Ramos (cell line): ENCODE results near the gene TENM3.

Experiments
- in situ Hi-C: fragments of 300-500 bp; cut with MboI; formaldehyde crosslinking; loops from one replicate; pipeline ENCODE4 v1.14.3; 2022; ENCODE audit warnings: low sequenced_read_pairs; ENCODE audit not compliant: unreplicated experiment

TENM3 gene

DNA sequence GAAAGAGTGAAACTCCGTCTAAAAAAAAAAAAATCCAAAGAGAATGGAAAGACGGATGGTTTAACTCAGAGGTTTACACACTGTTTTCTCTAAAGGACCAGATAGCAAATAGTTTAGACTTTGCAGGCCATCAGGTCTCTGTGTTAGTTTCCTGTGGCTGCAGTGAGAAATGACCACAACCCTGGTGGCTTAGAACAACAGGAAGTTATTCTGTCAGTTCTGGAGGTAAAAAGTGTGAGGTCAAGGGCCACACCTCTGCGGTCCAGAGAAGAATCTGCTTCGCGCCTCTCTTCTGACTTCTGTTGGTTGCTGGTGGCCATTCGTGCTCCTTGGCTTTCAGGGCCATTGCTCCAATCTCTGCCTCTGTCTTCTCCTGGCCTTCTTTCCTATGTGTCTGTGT lies 76.9 kb downstream of the TENM3 start:
- in situ Hi-C loops, result no loop called here

DNA sequence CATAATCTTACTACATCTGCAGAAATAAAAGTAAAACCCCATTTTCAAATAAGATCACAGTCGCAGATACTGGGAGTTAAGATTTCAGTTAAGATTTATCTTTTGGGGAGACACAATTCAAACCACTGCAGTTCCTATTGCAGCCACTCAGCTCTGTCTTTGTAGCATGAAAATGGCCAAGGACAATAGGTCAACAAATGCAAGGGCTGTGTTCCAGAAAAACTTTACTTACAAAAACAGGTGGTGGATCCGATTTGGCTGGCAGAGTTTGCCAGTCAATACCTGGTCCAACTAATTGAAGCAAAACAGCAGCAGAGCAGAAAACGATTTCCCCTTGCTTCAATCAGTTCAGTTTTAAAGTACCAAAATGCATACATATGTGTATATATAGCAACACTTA lies 77.4 kb downstream of the TENM3 start:
- in situ Hi-C loops, result no loop called here

DNA sequence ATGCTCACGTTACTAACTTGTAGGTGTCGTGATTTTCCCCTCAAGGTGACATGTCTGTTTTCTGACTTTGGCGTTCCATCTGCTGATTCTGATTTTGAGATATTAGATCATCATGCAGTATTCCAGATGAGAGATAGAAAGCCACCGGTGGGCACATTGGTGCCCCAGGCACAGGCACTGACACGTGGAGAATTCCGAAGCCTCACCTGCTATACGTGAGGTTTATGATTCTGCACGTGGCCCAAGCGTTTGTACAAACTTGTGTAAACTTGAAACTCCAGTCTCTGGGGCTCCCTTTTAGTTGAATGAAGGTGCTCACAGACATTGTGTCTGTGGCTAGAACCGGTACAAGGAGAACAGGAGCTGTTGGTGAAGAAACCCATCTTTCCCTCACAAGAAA lies 81.1 kb downstream of the TENM3 start:
- in situ Hi-C loops, result no loop called here

DNA sequence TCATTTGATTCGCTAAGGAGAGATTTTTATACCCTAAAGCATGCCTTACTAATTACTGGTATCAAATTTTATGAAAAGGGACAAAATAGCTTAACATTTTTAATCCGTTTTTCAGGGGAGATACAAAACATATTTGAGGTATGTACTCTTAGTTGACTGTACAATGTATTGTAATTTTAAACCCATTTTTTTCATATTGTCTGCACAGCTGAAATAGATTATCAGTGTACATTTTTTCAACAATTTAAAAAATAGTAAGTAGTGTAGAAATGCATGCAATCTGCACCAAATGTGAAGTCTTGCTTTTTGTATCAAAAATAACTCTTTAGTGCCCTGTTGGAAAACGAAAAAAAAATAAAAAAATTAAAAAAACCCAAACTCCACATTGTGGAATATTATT lies 82.2 kb downstream of the TENM3 start:
- in situ Hi-C loops, result no loop called here

DNA sequence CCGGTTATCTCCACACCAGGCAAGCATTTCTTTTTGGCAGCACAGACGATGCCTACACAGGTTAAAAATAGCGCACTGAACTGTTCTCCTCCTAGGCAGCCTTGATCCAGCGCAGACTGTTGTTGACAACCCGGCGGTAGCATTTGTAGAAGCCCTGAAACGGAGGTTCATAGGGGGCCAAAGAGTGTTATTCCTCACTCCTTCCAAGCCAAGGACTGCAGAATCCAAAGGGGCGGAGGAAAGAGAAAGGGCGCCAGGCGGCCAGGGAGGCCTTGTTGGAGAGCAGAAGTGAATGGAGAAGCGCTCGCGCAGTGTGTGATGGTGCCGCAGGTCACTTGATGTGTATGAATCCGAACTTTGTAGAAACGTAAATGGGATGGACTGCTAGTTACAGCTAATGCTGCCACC lies 82.7 kb downstream of the TENM3 start:
- in situ Hi-C loops, result no loop called here

DNA sequence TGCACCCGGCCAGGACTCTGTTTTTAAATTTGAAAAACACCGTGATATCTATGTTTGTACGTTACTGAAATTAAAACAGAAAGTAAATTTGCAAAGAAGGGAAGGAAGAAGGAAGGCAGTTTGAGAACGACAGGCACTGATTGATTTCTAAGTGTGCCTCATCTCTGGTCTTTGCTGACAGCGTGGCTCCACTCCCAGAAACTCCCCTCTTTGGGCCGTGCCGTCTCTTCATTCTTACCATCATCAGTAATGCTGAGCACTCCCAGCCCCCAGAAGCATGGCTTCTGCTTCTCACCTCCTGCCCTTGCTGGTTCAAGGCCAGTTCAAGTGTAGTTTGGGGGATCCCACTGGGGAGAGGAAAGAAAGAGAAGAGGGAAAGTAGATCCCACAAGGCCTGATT lies 85.3 kb downstream of the TENM3 start:
- in situ Hi-C loops, result no loop called here

DNA sequence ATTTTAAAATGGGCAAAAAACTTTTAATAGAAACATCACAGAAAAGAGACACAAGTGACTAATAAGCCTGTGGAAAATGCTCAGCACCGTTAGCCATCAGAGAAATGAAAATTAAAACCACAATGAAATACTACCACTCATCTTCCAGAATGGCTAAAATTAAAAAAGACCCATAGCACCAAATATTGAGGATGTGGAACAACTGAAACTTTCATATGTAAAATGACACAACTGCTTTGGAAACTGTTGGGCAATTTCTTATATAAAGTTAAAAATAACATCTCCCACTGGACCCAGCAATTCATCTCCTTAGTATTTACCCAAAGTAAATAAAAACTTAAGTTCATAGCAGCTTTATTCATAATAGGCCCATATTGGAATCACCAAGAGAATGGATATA lies 94.2 kb downstream of the TENM3 start:
- in situ Hi-C loops, result no loop called here

DNA sequence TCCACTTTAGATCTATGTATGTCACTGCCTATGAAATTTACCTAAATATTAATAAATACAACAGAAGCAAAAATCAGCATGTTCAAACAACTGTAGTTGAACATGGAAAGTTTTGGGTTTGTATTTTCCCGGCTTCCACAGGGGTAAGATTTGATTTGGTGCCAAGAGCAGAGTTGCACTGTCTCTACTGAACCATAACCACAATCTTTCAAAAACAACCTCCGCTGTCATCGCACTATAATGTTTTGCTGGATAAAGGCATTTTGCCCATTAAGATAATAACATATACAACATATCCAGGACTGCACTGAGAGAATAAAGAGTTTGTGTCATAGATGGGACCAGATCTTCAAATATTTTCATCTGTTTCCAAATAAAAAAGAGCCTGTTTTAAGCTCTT lies 94.9 kb downstream of the TENM3 start:
- in situ Hi-C loops, result no loop called here

DNA sequence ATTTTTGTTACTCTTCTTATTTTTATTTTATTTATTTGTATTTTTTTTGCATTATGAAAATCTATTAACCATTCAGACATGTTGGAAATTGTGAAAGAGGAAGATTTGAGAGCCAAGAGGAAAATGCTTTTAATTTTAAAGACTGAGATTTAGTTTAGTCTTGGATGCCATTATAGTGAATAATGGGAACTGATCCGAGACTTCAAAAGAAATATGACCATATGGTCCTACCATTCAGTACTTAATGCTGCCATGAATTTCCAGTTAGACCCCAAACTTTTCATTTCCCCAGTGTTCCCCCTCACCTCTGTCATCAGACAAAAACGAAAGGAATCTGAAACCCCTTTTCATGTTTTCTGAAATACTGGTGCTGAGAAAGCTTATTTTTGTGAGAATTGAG lies 95.5 kb downstream of the TENM3 start:
- in situ Hi-C loops, result no loop called here

DNA sequence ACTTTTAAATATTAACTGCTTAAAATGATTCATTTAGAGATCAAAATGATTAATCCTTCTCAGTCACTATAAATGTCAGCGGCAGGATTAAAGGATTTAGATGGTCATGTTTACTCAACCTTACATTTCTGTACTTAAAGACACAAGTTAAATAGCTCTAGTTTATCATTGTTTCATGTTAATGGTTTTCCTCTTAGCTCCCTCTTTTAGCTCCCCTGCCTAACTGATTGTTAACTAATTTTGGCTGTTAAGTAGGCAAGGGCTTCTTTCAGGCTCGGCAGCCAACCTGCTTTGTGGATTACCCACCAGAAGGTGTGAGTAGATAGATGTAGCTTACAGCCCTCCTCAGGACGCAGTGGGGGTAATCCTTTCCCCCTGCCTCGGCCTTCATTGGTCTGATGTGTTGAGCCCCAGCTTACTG lies 96.0 kb downstream of the TENM3 start:
- in situ Hi-C loops, result no loop called here

DNA sequence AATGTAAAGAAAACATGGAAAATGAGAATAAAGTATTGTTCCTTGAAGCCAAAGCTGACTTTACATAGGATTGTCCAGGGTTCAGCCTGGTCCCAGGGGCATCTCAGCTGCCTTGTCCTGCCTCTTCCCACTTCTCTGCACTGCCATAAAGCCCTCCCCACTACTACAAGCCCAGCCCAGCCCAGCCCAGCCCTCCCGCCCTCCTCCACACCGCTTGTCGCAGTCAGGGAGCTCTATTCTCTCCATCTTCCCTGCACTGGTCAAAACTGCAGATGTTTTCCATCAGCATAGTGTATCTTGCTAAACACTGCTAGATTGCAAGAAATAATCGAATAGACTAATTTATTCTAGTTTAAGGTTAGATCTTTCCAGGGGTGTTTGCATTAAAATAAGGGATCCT lies 100.3 kb downstream of the TENM3 start:
- in situ Hi-C loops, result no loop called here

DNA sequence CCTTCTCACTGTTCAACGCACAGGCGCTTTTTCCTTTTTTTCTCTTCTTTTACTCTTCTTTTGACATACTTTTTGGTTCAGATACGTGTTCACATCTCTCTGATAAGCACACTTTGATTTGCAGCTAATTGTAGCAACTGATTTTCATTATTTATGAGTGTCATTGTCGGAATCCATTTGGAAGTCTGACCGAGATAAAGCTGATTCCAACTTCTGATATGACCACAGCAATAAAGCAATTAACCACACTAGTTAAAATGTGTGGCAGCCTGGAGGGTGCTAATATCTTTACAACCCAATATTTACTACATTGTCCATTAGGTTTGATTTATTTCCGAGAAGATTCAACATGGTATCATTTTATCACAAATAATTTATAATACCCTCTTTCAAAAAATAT lies 101.8 kb downstream of the TENM3 start:
- in situ Hi-C loops, result no loop called here

DNA sequence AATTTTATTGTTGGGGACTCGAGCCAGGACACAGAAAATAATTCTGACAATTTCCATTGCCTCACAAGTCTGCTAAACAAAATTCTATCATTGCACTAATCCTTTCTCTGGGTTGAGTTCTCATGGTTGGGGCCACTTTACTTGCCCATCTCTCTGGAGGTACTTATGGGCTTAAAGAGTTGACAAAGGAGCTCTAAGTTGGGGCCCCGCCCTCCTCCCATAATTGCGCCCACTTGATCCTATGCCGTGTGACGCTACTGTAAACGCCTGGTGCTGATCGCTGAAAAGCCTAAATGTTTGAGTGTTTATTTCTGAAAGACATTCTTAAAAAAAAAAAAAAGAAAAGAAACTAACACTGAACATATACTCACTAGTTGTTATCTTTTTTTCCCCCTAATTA lies 103.0 kb downstream of the TENM3 start:
- in situ Hi-C loops, result no loop called here

DNA sequence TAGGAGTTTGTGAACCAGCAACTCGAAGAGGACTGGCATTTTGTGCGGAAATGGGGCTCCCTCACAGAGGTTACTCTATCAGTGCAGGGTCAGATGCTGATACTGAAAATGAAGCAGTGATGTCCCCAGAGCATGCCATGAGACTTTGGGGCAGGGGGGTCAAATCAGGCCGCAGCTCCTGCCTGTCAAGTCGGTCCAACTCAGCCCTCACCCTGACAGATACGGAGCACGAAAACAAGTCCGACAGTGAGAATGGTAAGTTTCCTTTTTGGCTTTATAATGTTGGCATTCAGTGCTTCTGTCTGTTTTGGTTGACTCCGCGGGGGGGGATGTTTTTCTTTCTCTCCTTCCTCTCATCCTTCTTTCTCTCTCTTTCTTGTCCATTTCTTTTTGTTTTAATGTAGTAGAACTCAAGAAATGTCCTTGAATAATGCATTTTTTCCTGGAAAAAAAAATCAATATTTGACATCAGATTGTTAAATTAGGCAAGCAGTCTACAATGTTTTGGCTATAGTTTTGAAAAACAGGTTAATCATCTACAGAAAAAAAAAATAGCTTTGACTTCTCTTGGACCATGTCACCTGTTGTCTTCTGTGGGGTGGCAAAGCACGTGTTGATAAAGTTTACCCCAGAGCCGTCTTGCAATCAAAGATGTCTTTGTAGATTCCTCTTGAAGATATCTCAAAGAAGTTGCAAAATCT lies 103.6 kb downstream of the TENM3 start:
- in situ Hi-C loops, result no loop called here

DNA sequence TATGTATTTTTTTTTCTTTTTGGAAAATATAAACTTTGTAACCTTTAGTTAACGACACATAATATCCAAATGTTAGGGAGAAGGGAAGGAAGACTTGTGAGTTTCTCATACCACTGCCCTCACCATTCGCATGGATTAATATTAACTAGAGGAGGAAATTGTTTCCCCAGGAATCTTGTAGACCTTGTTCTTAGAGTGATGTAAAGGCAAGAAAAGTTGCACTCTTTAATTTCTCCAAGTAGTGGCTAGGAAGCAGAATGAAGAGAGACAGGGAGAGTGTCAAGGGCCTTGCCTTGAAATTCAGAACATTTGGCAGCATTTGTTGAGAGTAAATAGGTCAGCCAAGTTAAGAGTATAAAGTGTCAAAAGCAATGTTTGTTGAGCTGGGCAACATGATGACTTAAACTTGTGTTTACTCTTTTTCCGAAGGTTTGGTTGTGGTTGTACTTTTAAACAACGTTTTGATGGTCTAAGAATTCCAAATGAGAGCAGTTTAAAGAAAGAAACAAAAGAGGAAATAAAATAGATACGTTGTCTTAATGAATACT lies 105.7 kb downstream of the TENM3 start:
- in situ Hi-C loops, result no loop called here

DNA sequence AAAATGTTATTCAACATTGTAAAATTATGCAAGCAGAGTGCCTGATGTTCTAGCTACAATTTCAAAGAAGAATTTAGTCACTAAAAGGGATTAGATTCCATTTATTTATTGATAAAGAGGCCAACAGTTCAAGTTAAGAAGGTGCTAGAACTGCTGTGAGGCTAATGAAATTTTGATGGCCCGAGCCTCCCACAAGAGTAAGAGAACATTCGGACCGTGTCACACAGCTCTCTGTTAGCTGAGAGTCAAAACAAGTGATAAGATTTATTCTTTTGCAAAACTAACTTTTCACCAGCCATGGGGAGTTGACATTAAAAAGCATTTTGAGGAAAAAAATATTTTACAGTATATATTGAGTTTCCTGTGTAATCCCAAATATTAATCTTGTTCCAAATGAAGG lies 106.8 kb downstream of the TENM3 start:
- in situ Hi-C loops, result no loop called here

DNA sequence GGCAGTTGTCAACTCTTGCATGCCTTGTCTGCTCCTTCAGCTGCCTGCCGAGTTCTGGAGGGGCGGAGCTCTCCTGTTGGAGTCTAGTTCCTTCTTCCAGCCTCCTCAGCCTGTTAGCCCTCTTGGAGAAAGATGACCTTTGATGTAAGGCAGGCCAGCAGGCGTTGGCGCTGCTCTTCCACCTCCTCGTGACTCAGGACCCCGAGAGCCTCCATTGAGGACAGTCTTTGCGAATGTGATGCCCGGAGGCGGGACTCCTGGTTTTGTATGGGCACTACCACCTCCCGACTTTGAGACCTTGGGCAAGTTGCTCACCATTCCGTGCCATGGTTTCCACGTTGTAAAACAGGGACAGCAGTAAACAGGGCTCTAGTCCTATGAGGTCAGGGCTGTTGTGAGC lies 108.3 kb downstream of the TENM3 start:
- in situ Hi-C loops, result no loop called here

DNA sequence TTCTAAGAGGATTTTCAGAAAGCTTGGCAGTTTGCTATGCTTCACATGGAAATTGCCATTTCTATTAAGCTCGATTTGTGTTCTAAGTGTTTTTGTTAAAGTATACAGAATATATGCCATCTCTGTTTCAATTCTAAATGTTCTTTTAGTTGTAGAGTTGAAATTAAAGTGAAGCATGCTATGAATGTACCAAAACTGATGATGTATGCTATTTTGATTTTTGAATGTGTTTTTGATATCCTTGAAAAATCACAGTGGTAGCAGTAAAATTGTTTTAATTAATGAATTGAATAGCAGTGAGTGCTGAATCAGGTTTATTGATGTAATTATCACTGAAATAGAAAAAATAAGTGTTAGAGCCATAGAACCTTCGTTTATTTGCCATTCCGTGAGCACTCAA lies 110.9 kb downstream of the TENM3 start:
- in situ Hi-C loops, result no loop called here

DNA sequence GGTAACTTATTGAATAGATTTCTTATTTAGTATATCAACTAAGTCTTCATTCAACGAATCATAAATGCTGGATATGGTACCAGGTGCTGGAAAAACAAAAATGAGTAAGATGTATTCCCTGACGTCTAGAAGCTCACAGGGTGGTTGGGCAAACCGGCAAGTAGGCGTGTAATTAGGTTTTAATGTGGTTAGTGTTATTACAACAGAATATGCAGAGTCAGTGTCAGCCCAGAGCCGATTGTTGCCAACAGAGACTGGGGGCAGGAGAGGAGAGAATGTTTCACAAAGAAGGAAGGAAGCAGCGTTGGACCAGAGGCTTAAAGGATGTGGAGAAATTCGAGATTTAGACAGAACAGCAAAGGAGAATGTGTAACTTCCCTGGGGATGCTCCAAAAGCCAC lies 111.7 kb downstream of the TENM3 start:
- in situ Hi-C loops, result no loop called here

DNA sequence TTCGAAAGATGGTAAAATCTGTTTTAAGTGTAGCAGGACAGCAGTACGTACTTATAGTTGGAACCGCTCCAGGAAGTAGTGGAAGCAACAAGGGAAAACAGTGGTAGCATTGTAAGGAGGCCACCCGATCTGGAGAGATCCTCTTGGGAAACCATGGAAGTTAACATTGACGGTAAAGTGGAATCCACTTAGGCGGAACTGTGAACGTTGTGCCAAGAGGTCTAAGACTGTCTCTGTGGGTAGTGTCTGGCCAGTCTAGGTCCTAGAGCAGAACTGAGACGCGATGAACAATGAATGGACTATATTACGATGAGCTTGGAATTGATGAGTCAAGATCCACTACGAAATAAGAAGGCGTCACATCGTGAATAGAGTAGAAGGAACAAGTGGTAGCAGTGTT lies 124.0 kb downstream of the TENM3 start:
- in situ Hi-C loops, result no loop called here

DNA sequence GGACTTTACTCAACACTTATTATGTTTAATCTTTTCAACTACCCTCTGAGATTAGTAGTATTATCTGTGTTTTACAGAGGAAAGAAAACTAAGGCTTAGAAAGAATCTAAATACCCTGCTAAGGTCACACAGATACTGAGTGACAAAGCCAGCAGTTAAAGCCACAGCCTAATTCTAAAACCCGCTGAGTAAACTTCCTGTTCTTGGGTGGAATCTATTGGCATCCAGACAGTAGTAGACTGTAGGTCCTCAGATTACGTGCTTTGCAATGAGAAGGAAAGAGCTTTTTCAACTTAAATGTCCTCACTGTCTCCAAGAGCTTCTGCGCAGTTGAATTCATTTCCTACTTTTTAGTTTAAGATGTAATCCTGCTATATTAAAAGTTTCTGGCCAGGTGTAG lies 126.0 kb downstream of the TENM3 start:
- in situ Hi-C loops, result no loop called here

DNA sequence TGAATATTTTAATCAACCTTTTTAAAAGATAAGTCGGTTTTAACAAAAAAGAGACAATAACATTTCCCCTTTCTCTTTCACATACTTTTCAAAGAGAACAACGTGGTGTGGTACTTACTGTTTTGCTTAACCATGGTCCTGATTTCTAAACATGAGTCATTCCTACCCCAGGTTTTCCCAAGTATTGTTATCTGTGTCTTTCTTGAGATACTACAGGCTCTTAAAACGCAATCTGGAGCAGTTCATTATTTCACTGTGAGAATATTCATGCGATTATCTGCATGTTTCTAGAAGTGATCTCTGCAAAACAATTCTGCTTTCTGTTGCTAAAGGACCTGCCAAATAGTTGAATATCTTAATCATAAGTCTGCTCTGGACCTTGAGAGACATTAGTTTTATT lies 127.3 kb downstream of the TENM3 start:
- in situ Hi-C loops, result no loop called here

DNA sequence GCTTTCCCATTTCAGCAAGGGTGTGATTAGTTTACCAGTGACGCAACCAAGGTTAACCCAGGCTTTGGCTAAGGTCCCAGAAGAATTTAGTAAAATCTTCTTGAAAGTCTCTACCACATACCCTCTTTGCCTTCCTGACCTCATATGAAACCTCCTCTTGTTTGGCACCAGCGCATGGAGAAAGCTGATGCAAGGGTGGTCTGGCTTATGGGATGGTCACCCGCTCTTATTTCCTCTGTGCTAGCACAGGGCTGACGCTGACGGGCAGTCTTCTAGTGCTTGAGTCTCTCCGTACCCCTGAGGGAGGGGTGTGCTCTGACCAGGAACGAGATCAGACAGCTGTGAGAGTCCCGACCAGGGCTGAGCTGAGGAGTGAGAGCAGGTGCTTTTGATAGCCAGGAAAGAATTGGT lies 137.6 kb downstream of the TENM3 start:
- in situ Hi-C loops, result no loop called here
